Measurements from ENCODE around the gene TST.

DNA sequence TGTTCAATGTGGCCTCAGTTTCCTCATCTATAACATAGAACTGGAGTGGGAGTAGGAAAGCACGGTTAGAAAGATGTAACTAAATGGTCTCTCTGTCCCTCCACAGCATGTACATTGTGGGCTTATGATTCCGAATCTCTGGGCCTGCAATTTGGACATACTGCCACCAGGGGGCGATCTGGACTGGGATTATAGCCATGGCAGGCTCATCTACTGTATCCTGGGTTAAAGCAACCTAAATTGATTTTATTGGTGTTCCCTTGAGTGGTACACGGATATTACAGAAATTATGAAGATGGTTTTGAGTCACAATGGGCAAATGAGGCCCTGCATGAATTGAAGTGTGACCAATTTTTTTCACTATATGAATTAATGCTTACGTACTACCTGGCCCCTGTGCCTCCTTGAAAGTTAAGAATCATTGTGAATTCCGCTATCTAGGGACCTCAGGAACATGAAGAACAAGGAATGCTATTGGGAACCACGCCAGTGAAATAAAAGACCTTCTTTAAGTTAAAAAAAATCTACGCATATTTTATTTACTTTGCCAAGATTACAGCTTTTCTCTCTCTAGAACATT, 32.9 kb downstream of the TST start:
- no peak for TF ChIP-seq GATA2 (CRISPR knock-in tag; IDR thresholded peaks at IDR 0.05)
- TF ChIP-seq, protein P1, sequence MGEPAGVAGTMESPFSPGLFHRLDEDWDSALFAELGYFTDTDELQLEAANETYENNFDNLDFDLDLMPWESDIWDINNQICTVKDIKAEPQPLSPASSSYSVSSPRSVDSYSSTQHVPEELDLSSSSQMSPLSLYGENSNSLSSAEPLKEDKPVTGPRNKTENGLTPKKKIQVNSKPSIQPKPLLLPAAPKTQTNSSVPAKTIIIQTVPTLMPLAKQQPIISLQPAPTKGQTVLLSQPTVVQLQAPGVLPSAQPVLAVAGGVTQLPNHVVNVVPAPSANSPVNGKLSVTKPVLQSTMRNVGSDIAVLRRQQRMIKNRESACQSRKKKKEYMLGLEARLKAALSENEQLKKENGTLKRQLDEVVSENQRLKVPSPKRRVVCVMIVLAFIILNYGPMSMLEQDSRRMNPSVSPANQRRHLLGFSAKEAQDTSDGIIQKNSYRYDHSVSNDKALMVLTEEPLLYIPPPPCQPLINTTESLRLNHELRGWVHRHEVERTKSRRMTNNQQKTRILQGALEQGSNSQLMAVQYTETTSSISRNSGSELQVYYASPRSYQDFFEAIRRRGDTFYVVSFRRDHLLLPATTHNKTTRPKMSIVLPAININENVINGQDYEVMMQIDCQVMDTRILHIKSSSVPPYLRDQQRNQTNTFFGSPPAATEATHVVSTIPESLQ (CRISPR knock-in tag; IDR thresholded peaks at IDR 0.05) = no peak
- no peak for TF ChIP-seq ZSCAN32 (CRISPR knock-in tag; IDR thresholded peaks at IDR 0.05)

All from K562 (cell line).